HG03060 (cell line): Measurements from ENCODE around the gene KCNJ10.

ENCODE experiments used
- ATAC-seq: cut with Tn5 transposase; IDR thresholded peaks from one replicate; pipeline ENCODE4 v1.9.1; 2021; ENCODE audit warnings: low read depth, moderate number of reproducible peaks; ENCODE audit not compliant: unreplicated experiment

KCNJ10 gene

DNA sequence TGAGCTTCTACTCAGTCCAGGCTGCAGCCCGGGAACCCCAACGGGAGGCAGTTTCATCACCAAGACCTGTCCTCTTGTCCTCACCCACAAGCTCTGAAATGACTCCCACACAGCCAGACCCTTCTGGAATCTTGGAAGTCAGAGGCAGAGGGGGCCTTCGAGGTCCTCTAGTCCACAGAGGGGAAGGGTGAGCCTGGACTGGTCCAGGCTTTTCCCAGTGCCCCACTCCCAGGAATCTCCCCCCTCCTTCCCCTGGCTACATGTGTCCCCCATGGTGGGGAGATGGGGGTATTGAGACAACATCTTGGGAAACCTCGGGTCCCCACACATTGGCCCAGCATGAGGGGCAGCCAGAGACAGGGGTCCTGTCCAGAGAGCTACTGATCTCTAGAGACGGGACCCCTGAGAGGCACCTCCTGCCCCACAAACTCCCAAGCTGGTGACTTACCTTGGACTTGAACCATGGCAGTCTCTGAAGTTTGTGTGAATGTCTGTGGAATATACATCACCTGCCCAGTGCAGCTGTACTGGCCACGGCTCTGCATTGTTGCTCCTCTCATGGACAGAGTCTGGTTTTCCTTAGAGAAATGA, 96.5 kb downstream of the KCNJ10 start:
- no peak for ATAC-seq

DNA sequence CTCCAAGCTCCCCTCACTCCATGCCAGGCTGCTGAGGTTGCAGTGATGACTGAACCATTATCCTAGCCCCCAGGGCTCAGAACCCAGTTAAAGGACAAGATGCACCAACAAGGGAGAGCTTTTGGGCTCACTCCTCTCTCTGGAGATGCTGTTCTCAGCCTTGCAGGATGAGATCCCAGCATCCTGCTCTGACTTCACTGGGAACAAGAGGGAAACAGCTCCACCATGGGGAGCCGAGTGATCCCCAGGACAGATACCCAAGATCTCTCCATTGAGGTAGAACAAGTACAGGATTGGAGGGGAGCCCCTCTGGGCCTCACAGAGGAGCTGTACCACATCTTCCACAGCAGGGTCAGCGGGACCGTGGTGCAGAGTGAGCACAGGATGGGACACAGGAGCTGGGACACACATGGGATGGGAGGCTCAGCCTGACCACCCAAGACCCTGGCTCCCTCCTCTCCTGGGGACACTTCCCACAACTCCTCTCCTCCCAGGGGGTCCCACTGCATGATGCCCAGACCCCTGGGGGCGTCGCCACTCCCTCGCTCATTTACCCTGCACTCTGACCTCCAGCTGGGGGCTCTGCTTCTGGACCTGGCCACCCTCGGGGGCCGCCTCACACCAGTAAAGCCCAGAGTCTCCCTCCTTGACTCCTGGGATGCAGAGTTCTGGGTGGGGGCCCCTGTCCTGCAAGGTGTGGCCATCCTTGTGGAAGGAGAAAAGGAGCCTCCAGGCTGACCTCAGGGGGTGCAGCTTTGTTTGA, 97.3 kb downstream of the KCNJ10 start:
- ATAC-seq = no peak

GRCh38 chr1:159970932-159971342, 99.0 kb downstream of the KCNJ10 start:
- ATAC-seq = no peak

- no peak for ATAC-seq
These were observed 101.1 kb downstream of the KCNJ10 start for GRCh38 chr1:159968901-159969300.

GRCh38 chr1:159965263-159965662, 104.7 kb downstream of the KCNJ10 start:
- ATAC-seq = no peak

DNA sequence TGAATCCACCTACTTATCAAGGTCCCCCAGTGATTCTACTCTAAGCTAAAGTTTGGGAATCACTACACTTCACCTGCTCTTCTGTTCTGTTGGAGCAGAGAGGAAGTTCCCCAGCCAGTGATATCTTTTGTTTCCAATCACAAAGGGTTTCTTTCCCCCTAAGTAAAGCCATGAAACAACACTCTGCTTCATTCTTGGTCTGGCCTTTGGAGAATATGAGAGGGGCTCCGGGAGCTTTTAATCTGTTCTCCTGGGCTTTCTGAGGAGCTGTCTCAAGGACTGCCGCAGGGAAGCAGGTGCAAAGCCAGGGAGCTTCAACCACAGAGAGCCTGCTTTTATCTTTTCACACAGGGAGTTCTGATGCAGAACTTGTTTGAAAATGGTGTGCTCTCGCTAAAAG, 105.8 kb downstream of the KCNJ10 start:
- no peak for ATAC-seq

DNA sequence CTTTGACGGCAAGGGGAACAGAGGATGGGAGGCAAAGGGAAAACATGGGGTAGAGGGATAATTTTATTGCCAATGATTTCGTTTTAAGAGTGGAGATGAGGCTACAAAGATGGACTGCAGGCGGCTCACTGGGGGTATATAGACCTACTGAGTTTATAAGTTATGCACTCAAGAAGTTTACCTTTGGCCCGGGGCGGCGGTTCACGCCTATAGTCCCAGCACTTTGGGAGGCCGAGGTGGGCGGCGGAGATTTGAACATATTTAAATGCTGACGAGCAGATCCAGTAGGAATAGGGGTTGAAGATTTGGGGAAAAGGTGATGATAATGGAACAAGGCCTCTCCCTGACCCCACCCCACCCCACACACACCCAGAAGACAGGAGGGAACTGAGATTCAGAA, 107.8 kb downstream of the KCNJ10 start:
- no peak for ATAC-seq

GRCh38 chr1:159961636-159962035, 108.3 kb downstream of the KCNJ10 start:
- ATAC-seq = no peak

DNA sequence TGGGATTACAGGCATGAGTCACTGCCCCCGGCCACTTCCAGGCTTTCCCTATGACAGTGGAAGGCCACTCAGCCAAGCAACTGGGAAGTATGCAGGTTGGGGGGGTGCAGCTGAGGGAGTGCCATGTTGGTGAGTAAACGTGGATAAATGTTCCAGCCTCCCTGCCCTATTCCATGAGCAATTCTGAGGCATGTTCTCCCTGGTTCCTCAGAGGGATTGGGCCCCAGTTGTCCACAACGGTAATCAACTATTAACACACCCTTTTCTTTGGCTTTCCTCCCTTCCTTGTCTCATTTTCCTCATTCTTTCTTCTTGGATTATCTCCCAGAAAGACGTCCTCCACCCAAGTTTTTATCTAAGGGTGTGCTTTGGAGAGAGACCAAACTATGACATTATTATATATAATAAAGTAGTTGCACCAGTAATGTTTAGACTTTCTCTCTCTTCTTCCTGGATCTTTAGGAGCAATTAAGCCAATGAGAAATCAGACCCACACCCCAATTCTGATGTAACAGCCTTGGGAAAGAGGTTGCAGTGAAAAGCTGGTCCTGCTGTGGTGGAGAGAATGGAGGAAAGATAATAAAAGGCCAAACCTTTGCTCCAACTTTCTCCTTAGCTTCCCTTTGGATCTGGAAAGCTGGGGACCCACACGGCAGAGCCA, 109.1 kb downstream of the KCNJ10 start:
- no peak for ATAC-seq

DNA sequence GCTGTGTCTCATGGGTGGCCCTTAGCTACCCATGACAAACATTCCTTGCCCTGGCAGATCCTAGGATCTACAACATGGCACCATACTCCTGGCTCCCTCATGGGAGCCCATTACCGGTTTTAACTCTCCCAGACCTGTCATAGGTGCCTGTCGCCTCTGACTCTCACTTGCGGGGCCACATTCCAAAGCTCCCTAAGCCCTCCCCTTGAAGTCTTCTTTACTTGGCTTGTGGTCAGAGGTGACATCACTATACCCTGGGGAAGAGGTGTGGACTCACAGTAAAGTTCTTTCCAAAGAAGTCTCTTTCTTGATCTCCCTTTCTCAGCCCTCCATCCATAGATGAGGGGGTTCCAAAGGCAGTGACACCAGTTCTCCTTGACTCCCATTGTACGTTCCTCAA, 110.5 kb downstream of the KCNJ10 start:
- ATAC-seq = no peak

- no peak for ATAC-seq
These were observed 111.1 kb downstream of the KCNJ10 start for GRCh38 chr1:159958719-159959380.

DNA sequence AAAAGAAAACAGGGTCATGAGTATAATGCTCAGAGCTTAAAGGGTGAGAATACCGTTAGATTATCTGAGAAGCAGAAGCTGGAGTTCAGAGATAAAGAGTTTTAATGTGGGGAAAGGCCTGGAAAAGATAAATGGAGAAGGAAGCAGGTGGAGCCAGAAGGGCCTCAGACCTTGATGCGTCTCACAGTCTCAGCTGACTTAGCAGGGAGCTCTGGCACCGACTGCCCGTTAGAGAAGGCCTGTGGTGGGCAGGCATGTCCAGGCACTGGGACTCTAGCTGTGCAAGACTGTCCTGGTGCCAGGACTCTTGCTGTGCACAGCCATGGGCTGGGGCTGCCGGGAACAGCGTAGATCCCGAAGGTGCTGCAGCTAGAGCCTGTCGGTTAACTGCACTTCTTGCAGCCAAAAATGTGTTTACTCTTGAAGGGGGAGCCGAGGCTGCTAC, 112.1 kb downstream of the KCNJ10 start:
- ATAC-seq = no peak

DNA sequence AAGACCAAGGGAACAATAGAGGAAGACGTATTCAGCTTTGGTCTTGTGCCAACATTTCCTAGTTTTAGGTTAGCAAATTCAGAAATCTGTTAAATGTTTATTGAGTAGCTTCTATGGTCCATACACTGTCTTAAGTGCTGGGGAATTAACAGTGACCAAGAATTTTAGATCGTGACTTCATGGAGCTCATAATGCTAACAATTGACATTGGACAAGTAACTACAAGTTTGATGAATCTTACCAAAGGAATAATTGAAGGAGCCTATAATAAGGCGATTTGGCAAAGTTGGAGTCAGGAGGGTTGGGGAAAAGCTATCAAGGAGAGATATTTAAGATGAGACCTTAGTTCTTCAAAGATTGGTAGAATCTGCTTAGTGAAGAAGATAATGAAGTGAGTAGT, 114.5 kb downstream of the KCNJ10 start:
- no peak for ATAC-seq

GRCh38 chr1:159953536-159954515, 116.1 kb downstream of the KCNJ10 start, which contains the start of gene SLAMF9:
Gene SLAMF9, minus strand, starts transcription at chr1:159954237. Its CDS starts 100 bp downstream, at chr1:159954137.
- ATAC-seq = no peak

GRCh38 chr1:159952932-159953331, 117.0 kb downstream of the KCNJ10 start:
- ATAC-seq = no peak

- ATAC-seq = no peak
These were observed 118.4 kb downstream of the KCNJ10 start for GRCh38 chr1:159951551-159951950.

GRCh38 chr1:159951016-159951415, 118.9 kb downstream of the KCNJ10 start:
- no peak for ATAC-seq

GRCh38 chr1:159949981-159950381, 120.0 kb downstream of the KCNJ10 start:
- no peak for ATAC-seq

DNA sequence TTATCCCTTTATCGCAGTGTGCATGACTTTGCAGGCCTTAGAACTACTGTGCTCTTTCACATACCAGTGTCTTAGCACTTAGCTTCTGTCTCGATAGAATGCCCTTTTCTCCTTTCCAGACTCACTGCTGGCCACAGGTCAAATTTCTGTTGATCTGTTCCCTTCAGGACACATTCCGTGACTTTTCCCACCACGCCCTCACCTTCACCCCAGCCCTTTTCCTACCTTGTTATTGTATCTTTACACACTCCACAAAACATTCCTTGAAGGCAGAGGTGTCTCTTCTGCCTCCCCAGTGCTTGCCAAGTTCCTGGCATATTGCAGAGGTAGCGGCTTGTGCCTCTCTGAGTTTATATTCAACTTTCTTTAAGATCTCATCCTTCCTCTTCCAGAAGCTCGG, 120.8 kb downstream of the KCNJ10 start:
- no peak for ATAC-seq
